Hepatocyte (in vitro differentiated cells): ENCODE data around the gene KLRK1. TPM values are rescaled to one million over a fixed set of nuclear protein-coding genes. Genes with fewer than 3 reads are reported as not detected.
"Not testable (repeated sequence)": the region's sequence is repeated elsewhere in the genome, so short reads cannot be mapped to it uniquely, and the experiment has no call there.

Experiments
- DNase-seq: peaks from one replicate; pipeline ENCODE4 v3.0.0-alpha.2; 2016; ENCODE audit warnings: low spot score
- H2AFZ ChIP-seq: fragments of 200-600 bp; sonication (generic); 2 replicates; pipeline ENCODE4 v1.6.0; 2016; ENCODE audit warnings: antibody characterized with exemption, mild to moderate bottlenecking
- H3K27ac ChIP-seq: fragments of 200-600 bp; sonication (generic); 2 replicates; pipeline ENCODE4 v1.5.1; 2016; ENCODE audit warnings: mild to moderate bottlenecking
- H3K27me3 ChIP-seq: fragments of 200-600 bp; sonication (generic); 2 replicates; pipeline ENCODE4 v1.6.1; 2016
- H3K36me3 ChIP-seq: fragments of 200-600 bp; sonication (generic); replicated peaks from 2 replicates; pipeline ENCODE4 v1.5.1; 2016; ENCODE audit warnings: low read depth; ENCODE audit not compliant: insufficient read depth
- H3K4me1 ChIP-seq: fragments of 200-600 bp; sonication (generic); 2 replicates; pipeline ENCODE4 v1.5.1; 2016; ENCODE audit warnings: mild to moderate bottlenecking, moderate library complexity; ENCODE audit not compliant: insufficient read depth
- H3K4me2 ChIP-seq: fragments of 200-600 bp; sonication (generic); 2 replicates; pipeline ENCODE4 v1.6.0; 2016
- H3K4me3 ChIP-seq: fragments of 200-600 bp; sonication (generic); 2 replicates; pipeline ENCODE4 v1.5.1; 2016; ENCODE audit warnings: mild to moderate bottlenecking
- H3K79me2 ChIP-seq: fragments of 200-600 bp; sonication (generic); 2 replicates; pipeline ENCODE4 v1.6.0; 2017; ENCODE audit warnings: mild to moderate bottlenecking
- H3K9me2 ChIP-seq: fragments of 200-600 bp; sonication (generic); replicated peaks from 2 replicates; pipeline ENCODE4 v1.6.0; 2017; ENCODE audit warnings: mild to moderate bottlenecking; ENCODE audit not compliant: insufficient read depth
- H3K9me3 ChIP-seq: fragments of 200-600 bp; sonication (generic); 2 replicates; pipeline ENCODE4 v1.5.1; 2016; ENCODE audit warnings: low read depth, mild to moderate bottlenecking
- H4K20me1 ChIP-seq: fragments of 200-600 bp; sonication (generic); 2 replicates; pipeline ENCODE4 v1.6.0; 2016; ENCODE audit warnings: mild to moderate bottlenecking; ENCODE audit not compliant: insufficient read depth, poor library complexity, severe bottlenecking
- CTCF ChIP-seq: fragments of 200-600 bp; sonication (generic); IDR thresholded peaks from 2 replicates; pipeline ENCODE4 v1.5.1; 2016; ENCODE audit warnings: antibody characterized with exemption, mild to moderate bottlenecking; ENCODE audit not compliant: poor library complexity
- EZH2 ChIP-seq: fragments of 200-600 bp; sonication (generic); IDR thresholded peaks from 2 replicates; pipeline ENCODE4 v1.6.1; 2016; ENCODE audit warnings: antibody characterized with exemption, mild to moderate bottlenecking, borderline replicate concordance
- EZH2phosphoT487 ChIP-seq: fragments of 200-600 bp; sonication (generic); IDR thresholded peaks from one replicate; pipeline ENCODE4 v1.6.1; 2018; ENCODE audit warnings: antibody characterized with exemption, mild to moderate bottlenecking, low read depth, moderate library complexity; ENCODE audit not compliant: unreplicated experiment, severe bottlenecking
- WGBS: methylation state at CpG from one replicate; pipeline ENCODE4 v1.1.6; 2016; ENCODE audit warnings: low lambda C conversion rate; ENCODE audit errors: missing lambda C conversion rate; 5-methylcytosine and 5-hydroxymethylcytosine counted together
- polyA plus RNA-seq: library from polyadenylated mRNA; unstranded; fragments of >200 nt; fragmentation: Nextera tagmentation; extraction: Ambion mirVana; gene quantifications from 2 replicates; pipeline ENCODE4 v1.2.1, GENCODE V29; 2016
- total RNA-seq: library from RNA; depleted of rRNA; stranded (reverse); fragments of >200 nt; gene quantifications from 2 replicates; pipeline ENCODE4 v1.2.3, GENCODE V29; 2014

Gene KLRK1
- total and polyA plus RNA-seq, 2 experiments from 2014 or later = 0.23 TPM; not detected in 1

GRCh38 chr12:10372559-10372958, 17.3 kb downstream of the KLRK1 start:
- Histone ChIP-seq H3K4me2 (peak overlapping the region; percentile 25), H3K36me3 (no peaks in the 10 kb centered on the region), H4K20me1 (no peaks in the 10 kb centered on the region), H3K4me3 (no peak overlapping the region), H3K9me2 (no peaks in the 10 kb centered on the region), H3K9me3 (no peaks in the 10 kb centered on the region), H3K79me2 (peaks cover 2% of the 10 kb centered on the region), H3K4me1 (no peaks in the 10 kb centered on the region), H3K27me3 (no peaks in the 10 kb centered on the region), H3K27ac (peak overlapping the region; percentile 30), H2AFZ (no peak overlapping the region)
- no peak for TF ChIP-seq EZH2phosphoT487
- TF ChIP-seq EZH2 = no peak
- TF ChIP-seq CTCF = no peak
- 50% methylated on average over 1 of the region's 1 CpG for WGBS
- DNase-seq = no peak

GRCh38 chr12:10371893-10372535, 17.8 kb downstream of the KLRK1 start:
- DNase-seq, H4K20me1 ChIP-seq, H3K4me1 ChIP-seq, H3K4me3 ChIP-seq, H3K9me2 ChIP-seq, H3K79me2 ChIP-seq, H3K36me3 ChIP-seq, H3K27me3 ChIP-seq, H2AFZ ChIP-seq, H3K9me3 ChIP-seq: not testable (repeated sequence)
- peak overlapping the region; percentile 25 for H3K4me2 ChIP-seq
- H3K27ac ChIP-seq = peak overlapping the region; percentile 30
- 61% methylated on average over 6 of the region's 6 CpGs for WGBS

GRCh38 chr12:10369557-10370415, 20.1 kb downstream of the KLRK1 start:
- no peaks in the 10 kb centered on the region for H4K20me1 ChIP-seq
- H3K9me2 ChIP-seq = no peaks in the 10 kb centered on the region
- H3K4me1 ChIP-seq = peaks cover 12% of the 10 kb centered on the region
- no peak overlapping the region for H3K4me2 ChIP-seq
- no peak overlapping the region for H2AFZ ChIP-seq
- H3K79me2 ChIP-seq = peaks cover 3% of the 10 kb centered on the region
- no peak for TF ChIP-seq CTCF
- TF ChIP-seq EZH2 = no peak
- TF ChIP-seq EZH2phosphoT487 = no peak
- no peak overlapping the region for H3K27ac ChIP-seq
- no peaks in the 10 kb centered on the region for H3K9me3 ChIP-seq
- no peaks in the 10 kb centered on the region for H3K27me3 ChIP-seq
- no peak for DNase-seq
- WGBS = 97% methylated on average over 8 of the region's 8 CpGs
- no peaks in the 10 kb centered on the region for H3K36me3 ChIP-seq
- H3K4me3 ChIP-seq = no peak overlapping the region
